GM18951 (cell line): ENCODE measurements around the gene FLG2.
"Not testable (repeated sequence)": the region's sequence is repeated elsewhere in the genome, so short reads cannot be mapped to it uniquely, and the experiment has no call there.

Experiments
- POLR2A ChIP-seq: IDR thresholded peaks from 4 replicates; pipeline ENCODE4 v1.6.1; 2011; ENCODE audit warnings: mild to moderate bottlenecking; ENCODE audit not compliant: insufficient read length, insufficient read depth; ENCODE audit errors: extremely low read depth
- in situ Hi-C: fragments of 300-500 bp; cut with MboI; formaldehyde crosslinking; loops from one replicate; pipeline ENCODE4 v1.12.0; 2022; ENCODE audit warnings: low sequenced_read_pairs, mixed read lengths, inconsistent platforms; ENCODE audit not compliant: unreplicated experiment

FLG2 gene

DNA sequence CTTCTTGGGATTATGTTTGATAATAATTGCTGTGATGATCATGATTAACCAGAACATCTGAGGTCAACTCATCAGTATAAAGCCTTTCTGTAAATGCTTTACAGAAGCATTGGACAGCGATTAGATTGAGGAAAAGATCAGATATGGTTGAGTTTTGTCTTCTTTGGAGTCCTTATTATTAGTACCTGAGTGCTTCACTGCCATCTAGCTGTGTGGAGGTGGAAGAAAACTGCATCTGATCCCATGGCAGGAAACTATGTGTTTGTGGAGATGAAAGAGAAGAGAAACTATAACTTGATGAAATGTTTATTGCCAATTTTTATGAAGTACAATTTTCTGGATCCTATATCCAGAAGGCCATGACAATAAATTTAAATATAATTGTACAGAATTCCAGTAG is 11.4 kb downstream of the FLG2 start:
- in situ Hi-C loops: no loop called here
- TF ChIP-seq POLR2A: no peak

DNA sequence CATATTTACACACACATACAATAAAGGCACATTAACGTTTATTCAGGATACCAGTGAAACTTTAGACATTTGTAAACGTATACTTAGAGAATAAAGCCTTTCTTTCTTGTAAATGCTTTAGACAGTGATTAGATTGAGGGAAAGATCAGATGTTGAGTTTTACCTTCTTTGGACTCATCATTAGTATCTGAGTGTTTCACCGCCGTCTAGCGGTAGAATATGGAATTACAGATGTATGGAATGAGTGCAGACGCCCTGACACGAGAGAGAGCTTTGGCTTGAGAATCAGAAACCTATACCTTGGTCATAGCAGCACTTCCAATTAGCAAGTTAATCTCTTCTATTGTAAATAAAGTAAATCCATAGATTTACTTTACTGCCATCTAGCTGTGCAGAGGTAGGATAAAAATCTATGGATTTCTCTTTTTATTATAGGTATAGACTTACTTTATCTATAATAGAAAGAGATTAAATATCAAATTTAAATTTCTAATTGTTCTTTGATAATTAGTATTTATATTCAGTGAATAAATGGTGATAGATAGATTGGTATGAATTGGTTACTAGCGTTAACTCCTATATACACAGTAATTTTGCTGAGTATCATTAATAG is 12.6 kb downstream of the FLG2 start:
- in situ Hi-C loops: no loop called here

GRCh38 chr1:152344438-152344837 is 15.4 kb downstream of the FLG2 start:
- in situ Hi-C loops: no loop called here
- no peak for TF ChIP-seq POLR2A

More for the DNA sequence above, 12.6 kb downstream of the FLG2 start:
- TF ChIP-seq POLR2A: no peak

DNA sequence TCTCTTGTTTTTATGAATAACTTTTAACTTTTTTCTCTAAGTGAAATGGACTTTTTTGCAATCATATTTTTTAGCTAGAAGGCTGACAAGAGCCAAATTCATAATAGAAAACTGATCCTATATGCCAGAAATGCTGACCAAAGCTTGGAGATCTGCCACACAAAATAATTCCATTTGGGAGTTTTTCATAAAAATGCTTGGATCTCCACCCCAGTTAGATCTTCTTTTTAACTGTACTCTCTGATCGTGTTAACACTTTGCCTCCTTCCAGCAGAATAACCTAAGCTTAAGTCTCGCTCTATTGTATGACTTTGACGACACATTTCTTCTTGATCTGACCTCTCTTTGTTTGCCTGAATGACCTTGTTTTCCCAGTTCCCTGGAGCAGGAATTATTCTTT is 16.8 kb downstream of the FLG2 start:
- in situ Hi-C loops: no loop called here
- TF ChIP-seq POLR2A: no peak

- TF ChIP-seq POLR2A: no peak
- in situ Hi-C loops: no loop called here
These were observed 24.4 kb downstream of the FLG2 start for GRCh38 chr1:152335399-152335798.

DNA sequence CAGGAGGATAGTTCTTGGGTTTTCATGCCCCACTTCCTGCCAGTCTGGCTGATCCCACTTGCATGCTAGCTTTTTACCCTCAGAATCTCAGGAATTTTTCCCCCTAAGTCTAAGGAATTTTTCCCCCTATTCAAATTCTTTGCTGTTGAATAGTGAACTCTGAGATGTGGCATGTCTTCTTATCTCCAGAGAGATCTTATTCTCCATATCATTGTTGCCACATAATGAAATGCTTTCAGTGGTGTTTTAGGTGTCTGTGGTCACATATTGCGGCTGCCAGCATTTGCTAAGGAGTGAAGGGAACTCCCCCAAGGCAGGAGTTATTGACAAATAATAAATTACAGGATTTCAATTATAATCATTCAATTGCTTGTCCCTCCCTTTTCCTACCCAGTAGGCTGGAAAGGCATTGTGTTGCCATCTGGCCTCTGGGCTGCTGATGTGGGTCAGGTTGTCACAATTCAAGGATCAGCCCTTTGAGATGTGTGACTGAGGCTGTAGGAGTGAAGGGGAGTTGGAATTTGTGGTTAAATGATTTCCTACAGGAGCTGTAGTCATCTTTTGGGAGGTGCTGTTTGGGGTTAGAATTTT is 30.9 kb downstream of the FLG2 start:
- in situ Hi-C loops: no loop called here
- TF ChIP-seq POLR2A: no peak

GRCh38 chr1:152325111-152325510 is 34.7 kb downstream of the FLG2 start, which contains the start of gene FLG:
Gene FLG (minus strand): TSS chr1:152325239. CDS start chr1:152315456, 9,783 bp downstream.
- no peak for TF ChIP-seq POLR2A
- in situ Hi-C loops: no loop called here

GRCh38 chr1:152313970-152314369 is 45.8 kb downstream of the FLG2 start:
- in situ Hi-C loops: no loop called here
- no peak for TF ChIP-seq POLR2A

GRCh38 chr1:152313319-152313801 is 46.4 kb downstream of the FLG2 start:
- TF ChIP-seq POLR2A: no peak
- in situ Hi-C loops: no loop called here

DNA sequence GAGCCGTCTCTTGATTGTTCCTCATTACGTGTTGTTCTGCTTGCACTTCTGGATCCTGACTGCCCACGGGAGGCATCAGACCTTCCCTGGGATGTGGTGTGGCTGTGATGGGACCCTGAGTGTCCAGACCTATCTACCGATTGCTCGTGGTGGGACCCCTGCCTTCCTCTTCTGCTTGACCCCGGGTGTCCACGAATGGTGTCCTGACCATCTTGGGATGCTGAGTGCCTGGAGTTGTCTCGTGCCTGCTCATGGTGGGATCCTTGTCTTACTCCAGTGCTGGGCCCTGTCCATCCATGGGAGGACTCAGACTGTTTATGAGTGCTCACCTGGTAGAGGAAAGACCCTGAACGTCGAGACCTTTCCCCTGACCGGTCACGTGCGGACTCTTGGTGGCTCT is 47.6 kb downstream of the FLG2 start:
- in situ Hi-C loops: not testable (repeated sequence)

DNA sequence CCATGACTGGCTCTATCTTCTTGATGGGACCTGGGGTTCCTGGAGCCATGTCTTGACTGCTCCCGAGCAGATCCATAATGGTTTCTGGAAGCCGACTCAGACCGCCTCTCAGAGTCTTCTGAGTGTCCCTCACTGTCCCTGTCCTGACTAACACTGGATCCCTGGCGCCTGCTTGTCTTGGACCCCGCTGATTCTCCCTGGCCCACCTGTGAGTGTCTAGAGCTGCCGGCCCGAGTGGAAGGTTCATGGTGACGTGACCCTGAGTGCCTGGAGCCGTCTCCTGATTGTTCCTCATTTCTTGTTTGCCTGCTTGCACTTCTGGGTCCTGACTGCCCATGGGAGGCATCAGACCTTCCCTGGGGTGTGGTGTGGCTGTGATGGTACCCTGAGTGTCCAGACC is 49.9 kb downstream of the FLG2 start:
- TF ChIP-seq POLR2A: no peak
- in situ Hi-C loops: no loop called here

DNA sequence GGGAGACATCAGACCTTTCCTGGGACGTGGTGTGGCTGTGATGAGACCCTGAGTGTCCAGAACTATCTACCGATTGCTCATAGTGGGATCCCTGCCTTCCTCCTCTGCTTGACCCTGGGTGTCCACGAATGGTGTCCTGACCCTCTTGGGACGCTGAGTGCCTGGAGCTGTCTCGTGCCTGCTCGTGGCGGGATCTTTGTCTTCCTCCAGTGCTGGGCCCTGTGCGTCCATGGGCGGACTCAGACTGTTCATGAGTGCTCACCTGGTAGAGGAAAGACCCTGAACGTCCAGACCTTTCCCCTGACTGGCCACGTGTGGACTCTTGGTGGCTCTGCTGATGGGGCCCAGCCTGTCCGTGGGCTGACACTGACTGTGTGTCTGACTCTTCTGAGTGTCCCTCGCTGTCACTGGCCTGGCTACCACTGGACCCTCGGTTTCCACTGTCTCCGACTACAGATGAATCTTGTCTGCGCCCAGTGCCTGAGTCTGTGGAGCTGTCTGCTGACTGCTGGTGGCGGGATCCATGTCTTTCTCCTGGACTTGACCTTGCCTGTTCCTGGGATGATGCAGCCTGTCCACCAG is 50.4 kb downstream of the FLG2 start:
- in situ Hi-C loops: not testable (repeated sequence)

GRCh38 chr1:152308758-152309157 is 51.0 kb downstream of the FLG2 start:
- in situ Hi-C loops: not testable (repeated sequence)

DNA sequence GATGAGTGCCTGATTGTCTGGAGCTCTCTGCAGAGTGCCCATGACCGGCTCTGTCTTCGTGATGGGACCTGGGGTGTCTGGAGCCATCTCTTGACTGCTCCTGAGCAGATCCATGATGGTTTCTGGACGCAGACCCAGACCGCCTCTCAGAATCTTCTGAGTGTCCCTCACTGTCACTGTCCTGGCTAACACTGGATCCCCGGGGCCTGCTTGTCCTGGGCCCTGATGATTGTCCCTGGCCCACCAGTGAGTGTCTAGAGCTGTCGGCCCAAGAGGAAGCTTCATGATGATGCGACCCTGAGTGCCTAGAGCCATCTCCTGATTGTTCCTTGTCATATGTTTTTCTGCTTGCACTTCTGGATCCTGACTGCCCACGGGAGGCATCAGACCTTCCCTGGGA is 51.8 kb downstream of the FLG2 start:
- in situ Hi-C loops: not testable (repeated sequence)

GRCh38 chr1:152306123-152306522 is 53.7 kb downstream of the FLG2 start:
- in situ Hi-C loops: not testable (repeated sequence)

DNA sequence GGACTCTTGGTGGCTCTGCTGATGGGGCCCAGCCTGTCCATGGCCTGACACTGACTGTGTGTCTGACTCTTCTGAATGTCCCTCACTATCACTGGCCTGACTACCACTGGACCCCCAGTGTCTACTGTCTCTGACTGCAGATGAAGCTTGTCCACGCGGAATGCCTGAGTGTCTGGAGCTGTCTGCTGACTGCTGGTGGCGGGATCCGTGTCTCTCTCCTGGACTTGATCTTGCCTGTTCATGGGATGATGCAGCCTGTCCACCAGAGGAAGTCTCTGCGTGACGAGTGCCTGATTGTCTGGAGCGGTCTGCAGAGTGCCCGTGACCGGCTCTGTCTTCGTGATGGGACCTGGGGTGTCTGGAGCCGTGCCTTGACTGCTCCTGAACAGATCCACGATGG is 55.0 kb downstream of the FLG2 start:
- in situ Hi-C loops: not testable (repeated sequence)

GRCh38 chr1:152303139-152303872 is 56.5 kb downstream of the FLG2 start:
- in situ Hi-C loops: not testable (repeated sequence)
